ENCODE data around the gene PHTF2.

GRCh38 chr7:77944183-77945182, 145.9 kb downstream of the PHTF2 start:
- TF ChIP-seq CTCF (IDR thresholded peaks at IDR 0.05; ENCODE audit: low read length) (no peak), EZH2 (IDR thresholded peaks at IDR 0.05; ENCODE audit: borderline replicate concordance, low read length) (no peak)
